Activated CD4-positive, alpha-beta memory T cell treated with anti-CD3 and anti-CD28 coated beads, Interleukin-2, amount 10 ng/mL, durations not matched to agents 7 days and 5 days (primary cell): ENCODE data around the gene ZMYM4. TPM values are rescaled to one million over a fixed set of nuclear protein-coding genes. Genes with fewer than 3 reads are reported as not detected.
"Not testable (repeated sequence)": the region's sequence is repeated elsewhere in the genome, so short reads cannot be mapped to it uniquely, and the experiment has no call there.

Source experiments
- CTCF ChIA-PET: fragments of 350-600 bp; sonication (Branson Sonifier 250); formaldehyde crosslinking; loops from one replicate; lab custom pipeline; 2021; ENCODE audit warnings: antibody characterized with exemption, inconsistent platforms; lab: Charles Lee
- POLR2A ChIA-PET: fragments of 350-600 bp; sonication (Branson Sonifier 250); formaldehyde crosslinking; loops from one replicate; lab custom pipeline; 2021; ENCODE audit warnings: antibody characterized with exemption; lab: Charles Lee
- DNase-seq: peaks from one replicate; pipeline ENCODE4 v3.0.0-alpha.2; 2020
- H3K27ac Mint-ChIP-seq: one replicate; pipeline ENCODE4 v1.8.0; 2021; ENCODE audit warnings: mild to moderate bottlenecking, mixed read lengths
- H3K27me3 Mint-ChIP-seq: one replicate; pipeline ENCODE4 v1.8.0; 2021; ENCODE audit warnings: mixed read lengths
- H3K36me3 Mint-ChIP-seq: one replicate; pipeline ENCODE4 v1.8.0; 2021; ENCODE audit warnings: low read depth, mixed read lengths
- H3K4me1 Mint-ChIP-seq: one replicate; pipeline ENCODE4 v1.8.0; 2021; ENCODE audit warnings: mixed read lengths
- H3K4me3 Mint-ChIP-seq: one replicate; pipeline ENCODE4 v1.8.0; 2021; ENCODE audit warnings: mild to moderate bottlenecking, mixed read lengths
- H3K9me3 Mint-ChIP-seq: one replicate; pipeline ENCODE4 v1.8.0; 2021; ENCODE audit warnings: mixed read lengths
- total RNA-seq, 2 experiments: library from RNA; stranded (reverse); gene quantifications; one replicate each; pipeline ENCODE4 v1.2.3, GENCODE V29; 2021

ZMYM4 gene
- total RNA-seq, 2 experiments from 2014 or later: 26.8 to 28.7 TPM

GRCh38 chr1:35454176-35454575 lies 185.7 kb downstream of the ZMYM4 start:
- no peak for DNase-seq
- peaks cover 30% of the 10 kb centered on the region for H3K36me3 Mint-ChIP-seq
- H3K27ac Mint-ChIP-seq: no peak overlapping the region
- POLR2A ChIA-PET: interaction anchor here (1.1 to 6.2 kb wide), 3 partner anchors 51 to 111 kb away, joined by 3 to 44 read pairs (median 4); partner anchors contain the start of genes KIAA0319L and NCDN
- CTCF ChIA-PET: interaction anchor here (0.6 to 10.6 kb wide), 6 partner anchors 14 to 431 kb away, joined by 3 to 159 read pairs (median 3); partner anchors contain the start of gene CLSPN
- no peaks in the 10 kb centered on the region for H3K9me3 Mint-ChIP-seq
- peaks cover 38% of the 10 kb centered on the region for H3K4me1 Mint-ChIP-seq
- H3K4me3 Mint-ChIP-seq: no peak overlapping the region
- H3K27me3 Mint-ChIP-seq: no peaks in the 10 kb centered on the region

DNA sequence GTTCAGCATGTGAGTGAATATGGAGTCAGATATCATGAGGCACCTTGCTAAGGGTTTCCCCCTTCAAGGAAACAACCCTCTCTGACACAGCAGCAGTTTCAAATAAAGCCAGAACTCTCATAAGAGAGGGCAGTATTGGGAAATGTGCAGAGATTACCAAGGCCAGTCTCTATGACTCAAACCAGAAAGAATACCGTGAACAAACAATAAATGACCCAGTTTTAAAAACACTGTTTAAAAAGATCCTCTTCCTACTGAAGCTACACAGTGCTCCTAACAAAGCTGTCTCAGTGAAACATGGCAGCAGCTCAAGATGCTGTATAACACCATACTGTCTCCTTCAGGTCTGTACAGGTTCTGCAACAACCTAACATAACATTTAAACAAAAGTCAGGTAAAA lies 186.1 kb downstream of the ZMYM4 start:
- no peak overlapping the region for H3K27ac Mint-ChIP-seq
- H3K4me3 Mint-ChIP-seq: no peak overlapping the region
- POLR2A ChIA-PET: interaction anchor here (1.1 to 6.2 kb wide), 3 partner anchors 50 to 110 kb away, joined by 3 to 44 read pairs (median 4); partner anchors contain the start of genes KIAA0319L and NCDN
- H3K27me3 Mint-ChIP-seq: no peaks in the 10 kb centered on the region
- no peaks in the 10 kb centered on the region for H3K9me3 Mint-ChIP-seq
- peaks cover 30% of the 10 kb centered on the region for H3K36me3 Mint-ChIP-seq
- H3K4me1 Mint-ChIP-seq: peaks cover 38% of the 10 kb centered on the region
- no peak for DNase-seq
- CTCF ChIA-PET: interaction anchor here (0.6 to 10.6 kb wide), 7 partner anchors 15 to 431 kb away, joined by 3 to 159 read pairs (median 3); partner anchors contain the start of gene CLSPN

DNA sequence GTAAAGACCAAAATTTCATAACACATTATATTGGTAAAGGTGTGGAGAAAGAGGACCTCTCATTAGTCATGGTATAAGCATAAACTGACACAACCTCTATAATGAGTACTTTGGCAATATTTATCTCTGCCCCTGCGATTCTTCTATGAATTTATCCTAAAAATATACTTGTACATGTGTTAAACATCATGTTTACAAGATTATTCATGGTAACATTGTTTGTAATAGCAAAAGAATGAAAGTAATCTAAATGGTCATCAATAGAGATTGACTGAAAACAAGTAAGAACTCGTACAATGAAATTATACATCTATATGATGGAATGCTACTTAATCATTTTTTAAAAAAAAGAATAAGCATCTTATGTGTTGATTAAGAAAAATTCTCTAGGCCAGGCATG lies 192.3 kb downstream of the ZMYM4 start:
- CTCF ChIA-PET: interaction anchor here (2.7 kb wide), 1 partner anchor 10 kb away, joined by 15 read pairs; no protein-coding TSS in a partner anchor
- Mint-ChIP-seq H3K36me3 (peaks cover 55% of the 10 kb centered on the region), H3K4me1 (peaks cover 30% of the 10 kb centered on the region), H3K27me3 (no peaks in the 10 kb centered on the region), H3K4me3 (no peak overlapping the region), H3K9me3 (peaks cover 9% of the 10 kb centered on the region), H3K27ac (no peak overlapping the region)
- POLR2A ChIA-PET: no interaction called here
- DNase-seq: no peak

GRCh38 chr1:35461966-35462651 lies 193.6 kb downstream of the ZMYM4 start:
- Mint-ChIP-seq H3K9me3 (peaks cover 14% of the 10 kb centered on the region), H3K27ac (peak overlapping the region; percentile 37), H3K36me3 (peaks cover 58% of the 10 kb centered on the region), H3K4me1 (peaks cover 25% of the 10 kb centered on the region), H3K4me3 (no peak overlapping the region), H3K27me3 (no peaks in the 10 kb centered on the region)
- DNase-seq: no peak
- CTCF ChIA-PET: interaction anchor here (2.5 kb wide), 1 partner anchor 10 kb away, joined by 10 read pairs; no protein-coding TSS in a partner anchor
- POLR2A ChIA-PET: no interaction called here

DNA sequence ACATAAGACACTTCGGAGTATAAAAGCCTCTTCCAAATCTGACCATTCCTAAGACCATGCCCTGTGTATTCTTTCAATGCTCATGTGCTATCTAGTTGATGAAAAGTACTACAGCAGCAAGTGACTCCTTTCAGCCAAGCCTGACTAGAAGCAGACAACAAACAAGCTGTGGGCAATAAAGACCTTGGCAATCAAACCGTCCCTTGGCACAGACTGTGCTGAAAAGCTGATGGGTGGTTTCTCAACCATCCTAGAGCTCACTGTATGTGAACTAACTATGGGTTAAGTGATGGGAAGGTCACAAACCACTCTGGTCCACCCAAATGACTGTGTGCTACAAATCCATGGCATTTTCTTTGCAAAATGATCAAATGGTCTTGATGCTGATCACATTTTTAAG lies 194.7 kb downstream of the ZMYM4 start:
- H3K27me3 Mint-ChIP-seq: no peaks in the 10 kb centered on the region
- peaks cover 14% of the 10 kb centered on the region for H3K9me3 Mint-ChIP-seq
- no peak for DNase-seq
- H3K4me3 Mint-ChIP-seq: no peak overlapping the region
- peaks cover 22% of the 10 kb centered on the region for H3K4me1 Mint-ChIP-seq
- H3K27ac Mint-ChIP-seq: no peak overlapping the region
- ChIA-PET POLR2A (no interaction called here), CTCF (interaction anchor here (0.6 to 2.5 kb wide), 2 partner anchors 12 to 16 kb away, joined by 3 to 10 read pairs; no protein-coding TSS in a partner anchor)
- peaks cover 66% of the 10 kb centered on the region for H3K36me3 Mint-ChIP-seq

DNA sequence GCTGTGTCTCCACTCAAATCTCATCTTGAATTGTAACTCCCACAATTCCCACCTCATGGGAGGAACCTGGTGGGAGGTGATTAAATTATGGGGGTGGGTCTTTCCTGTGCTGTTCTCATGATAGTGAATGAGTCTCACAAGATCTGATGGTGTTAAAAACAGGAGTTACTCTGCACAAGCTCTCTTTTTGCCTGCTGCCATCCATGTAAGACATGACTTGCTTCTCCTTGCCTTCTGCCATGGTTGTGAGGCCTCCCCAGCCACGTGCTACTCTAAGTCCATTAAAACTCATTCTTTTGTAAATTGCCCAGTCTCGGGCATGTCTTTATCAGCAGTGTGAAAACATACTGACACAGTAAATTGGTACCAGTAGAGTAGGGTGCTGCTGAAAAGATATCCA lies 195.2 kb downstream of the ZMYM4 start:
- peaks cover 14% of the 10 kb centered on the region for H3K9me3 Mint-ChIP-seq
- POLR2A ChIA-PET, H3K27me3 Mint-ChIP-seq, H3K27ac Mint-ChIP-seq, H3K4me3 Mint-ChIP-seq, DNase-seq: not testable (repeated sequence)
- CTCF ChIA-PET: interaction anchor here (2.5 kb wide), 1 partner anchor 12 kb away, joined by 10 read pairs; no protein-coding TSS in a partner anchor
- peaks cover 24% of the 10 kb centered on the region for H3K4me1 Mint-ChIP-seq
- peaks cover 69% of the 10 kb centered on the region for H3K36me3 Mint-ChIP-seq

- ChIA-PET POLR2A (no interaction called here), CTCF (interaction anchor here (2.0 kb wide), 1 partner anchor 15 kb away, joined by 6 read pairs; no protein-coding TSS in a partner anchor)
- H3K36me3 Mint-ChIP-seq: peaks cover 76% of the 10 kb centered on the region
Measured at GRCh38 chr1:35466120-35466519, 197.6 kb downstream of the ZMYM4 start.

DNA sequence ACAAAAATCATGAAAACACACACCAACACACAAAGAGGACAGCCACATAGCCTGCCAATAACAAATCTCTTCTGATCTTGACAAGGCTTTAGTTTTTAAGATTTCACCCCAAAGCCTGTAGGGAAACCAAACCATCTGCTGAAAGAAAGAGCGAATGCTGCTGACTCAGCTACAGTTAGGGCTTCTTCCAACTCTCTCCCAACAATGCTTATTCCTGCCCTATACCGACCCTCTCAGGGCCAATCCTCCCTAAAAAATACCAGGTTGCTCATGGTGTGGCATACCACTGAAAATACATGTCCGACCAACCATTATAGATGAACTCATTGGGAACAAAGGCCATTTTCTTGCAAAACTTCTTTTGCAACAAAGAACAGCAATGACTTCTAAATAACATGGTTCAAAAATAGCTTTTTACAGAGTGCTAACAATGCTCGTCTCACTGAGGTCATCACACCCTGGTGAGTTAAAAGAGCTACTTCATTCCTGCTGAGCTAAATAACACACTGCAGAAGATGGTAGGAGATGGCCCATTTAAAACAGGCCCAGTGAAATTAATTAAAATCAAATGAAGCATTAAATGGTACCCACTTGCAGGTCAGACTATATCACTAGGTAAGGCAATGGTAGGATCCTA lies 202.6 kb downstream of the ZMYM4 start:
- Mint-ChIP-seq H3K36me3 (peaks cover 55% of the 10 kb centered on the region), H3K9me3 (peaks cover 2% of the 10 kb centered on the region), H3K4me1 (peaks cover 9% of the 10 kb centered on the region), H3K27ac (no peak overlapping the region), H3K27me3 (no peaks in the 10 kb centered on the region), H3K4me3 (no peak overlapping the region)
- POLR2A ChIA-PET: no interaction called here
- no peak for DNase-seq
- CTCF ChIA-PET: interaction anchor here (0.9 kb wide), 1 partner anchor 20 kb away, joined by 3 read pairs; no protein-coding TSS in a partner anchor

More at GRCh38 chr1:35466120-35466519, 197.6 kb downstream of the ZMYM4 start:
- peaks cover 24% of the 10 kb centered on the region for H3K4me1 Mint-ChIP-seq
- no peak for DNase-seq
- peaks cover 14% of the 10 kb centered on the region for H3K9me3 Mint-ChIP-seq
- H3K4me3 Mint-ChIP-seq: no peak overlapping the region
- H3K27me3 Mint-ChIP-seq: no peaks in the 10 kb centered on the region
- H3K27ac Mint-ChIP-seq: no peak overlapping the region

Other genes with a start within 250 kb of the ZMYM4 start
- gene ZMYM6, start 236.8 kb upstream of the ZMYM4 start, total RNA-seq: 10 to 100 TPM; 20.3 to 22.5 TPM
- gene ZMYM1, start 189.3 kb upstream of the ZMYM4 start, total RNA-seq: 10 to 100 TPM in 1 of 2 experiments, 1 to 10 TPM in 1; 9.7 to 11.7 TPM
- gene SFPQ, start 75.6 kb upstream of the ZMYM4 start, total RNA-seq: 100 to 1,000 TPM; 319 to 328 TPM